Measurements from ENCODE around the gene NACC1.

GRCh38 chr19:13104848-13105711 lies 13.0 kb upstream of the NACC1 start:
- TF ChIP-seq, protein P1, sequence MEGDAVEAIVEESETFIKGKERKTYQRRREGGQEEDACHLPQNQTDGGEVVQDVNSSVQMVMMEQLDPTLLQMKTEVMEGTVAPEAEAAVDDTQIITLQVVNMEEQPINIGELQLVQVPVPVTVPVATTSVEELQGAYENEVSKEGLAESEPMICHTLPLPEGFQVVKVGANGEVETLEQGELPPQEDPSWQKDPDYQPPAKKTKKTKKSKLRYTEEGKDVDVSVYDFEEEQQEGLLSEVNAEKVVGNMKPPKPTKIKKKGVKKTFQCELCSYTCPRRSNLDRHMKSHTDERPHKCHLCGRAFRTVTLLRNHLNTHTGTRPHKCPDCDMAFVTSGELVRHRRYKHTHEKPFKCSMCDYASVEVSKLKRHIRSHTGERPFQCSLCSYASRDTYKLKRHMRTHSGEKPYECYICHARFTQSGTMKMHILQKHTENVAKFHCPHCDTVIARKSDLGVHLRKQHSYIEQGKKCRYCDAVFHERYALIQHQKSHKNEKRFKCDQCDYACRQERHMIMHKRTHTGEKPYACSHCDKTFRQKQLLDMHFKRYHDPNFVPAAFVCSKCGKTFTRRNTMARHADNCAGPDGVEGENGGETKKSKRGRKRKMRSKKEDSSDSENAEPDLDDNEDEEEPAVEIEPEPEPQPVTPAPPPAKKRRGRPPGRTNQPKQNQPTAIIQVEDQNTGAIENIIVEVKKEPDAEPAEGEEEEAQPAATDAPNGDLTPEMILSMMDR (IDR thresholded peaks at IDR 0.05), result no peak
- TF ChIP-seq POLR2AphosphoS5 (IDR thresholded peaks at IDR 0.05), result no peak
